DOHH2 (cell line): ENCODE data around the gene TNS1.

ENCODE experiments used
- H3F3A ChIP-seq: fragments of 200-600 bp; sonication (generic), shearing (Covaris generic); 2 replicates; pipeline ENCODE4 v1.6.0; 2016; ENCODE audit warnings: antibody characterized with exemption, mild to moderate bottlenecking; ENCODE audit not compliant: control insufficient read depth, insufficient read depth
- H3K27ac ChIP-seq: fragments of 200-600 bp; sonication (generic); 2 replicates; pipeline ENCODE4 v1.5.1; 2014; ENCODE audit warnings: low read depth, mild to moderate bottlenecking, low read length, moderate library complexity
- H3K27me3 ChIP-seq: fragments of 200-600 bp; sonication (generic); 2 replicates; pipeline ENCODE4 v1.6.1; 2014; ENCODE audit warnings: mild to moderate bottlenecking, low read length, mixed read lengths; ENCODE audit not compliant: control insufficient read depth
- H3K36me3 ChIP-seq: fragments of 200-600 bp; sonication (generic); 2 replicates; pipeline ENCODE4 v1.6.1; 2014; ENCODE audit warnings: mild to moderate bottlenecking, low read length, moderate library complexity, mixed read lengths; ENCODE audit not compliant: control insufficient read depth
- H3K4me1 ChIP-seq: fragments of 200-600 bp; sonication (generic); 2 replicates; pipeline ENCODE4 v1.6.1; 2014; ENCODE audit warnings: mild to moderate bottlenecking, low read length, mixed read lengths; ENCODE audit not compliant: control insufficient read depth
- H3K4me2 ChIP-seq: fragments of 200-600 bp; sonication (generic); 2 replicates; pipeline ENCODE4 v1.6.0; 2014; ENCODE audit warnings: mild to moderate bottlenecking, low read length, moderate library complexity
- H3K4me3 ChIP-seq: fragments of 200-600 bp; sonication (generic); 2 replicates; pipeline ENCODE4 v1.5.1; 2014; ENCODE audit warnings: mild to moderate bottlenecking, low read length, mixed read lengths
- H3K79me2 ChIP-seq: fragments of 200-600 bp; sonication (generic); 2 replicates; pipeline ENCODE4 v1.6.1; 2014; ENCODE audit warnings: mild to moderate bottlenecking, low read length, mixed read lengths; ENCODE audit not compliant: control insufficient read depth
- H3K9me2 ChIP-seq: fragments of 200-600 bp; sonication (generic); replicated peaks from 2 replicates; pipeline ENCODE4 v1.6.1; 2014; ENCODE audit warnings: mild to moderate bottlenecking, low read length, mixed read lengths; ENCODE audit not compliant: control insufficient read depth
- H3K9me3 ChIP-seq: fragments of 200-600 bp; sonication (generic); 2 replicates; pipeline ENCODE4 v1.6.1; 2014; ENCODE audit warnings: antibody characterized with exemption, low read length, mixed read lengths; ENCODE audit not compliant: control insufficient read depth, insufficient read depth
- H4K20me1 ChIP-seq: fragments of 200-600 bp; sonication (generic); 2 replicates; pipeline ENCODE4 v1.6.0; 2014; ENCODE audit warnings: low read depth, mild to moderate bottlenecking, antibody characterized with exemption, low read length, moderate library complexity; ENCODE audit not compliant: control insufficient read depth, insufficient read depth
- EZH2phosphoT487 ChIP-seq: fragments of 200-600 bp; sonication (generic); IDR thresholded peaks from 2 replicates; pipeline ENCODE4 v1.6.1; 2017; ENCODE audit warnings: borderline replicate concordance, mild to moderate bottlenecking, antibody characterized with exemption, low read length, moderate library complexity, mixed read lengths
- TF ChIP-seq, protein P1 (sequence below): fragments of 200-600 bp; sonication (generic); IDR thresholded peaks from one replicate; pipeline ENCODE4 v1.5.1; 2014; ENCODE audit warnings: antibody characterized with exemption, mild to moderate bottlenecking, low read depth, low read length; ENCODE audit not compliant: poor library complexity, severe bottlenecking

Gene TNS1

DNA sequence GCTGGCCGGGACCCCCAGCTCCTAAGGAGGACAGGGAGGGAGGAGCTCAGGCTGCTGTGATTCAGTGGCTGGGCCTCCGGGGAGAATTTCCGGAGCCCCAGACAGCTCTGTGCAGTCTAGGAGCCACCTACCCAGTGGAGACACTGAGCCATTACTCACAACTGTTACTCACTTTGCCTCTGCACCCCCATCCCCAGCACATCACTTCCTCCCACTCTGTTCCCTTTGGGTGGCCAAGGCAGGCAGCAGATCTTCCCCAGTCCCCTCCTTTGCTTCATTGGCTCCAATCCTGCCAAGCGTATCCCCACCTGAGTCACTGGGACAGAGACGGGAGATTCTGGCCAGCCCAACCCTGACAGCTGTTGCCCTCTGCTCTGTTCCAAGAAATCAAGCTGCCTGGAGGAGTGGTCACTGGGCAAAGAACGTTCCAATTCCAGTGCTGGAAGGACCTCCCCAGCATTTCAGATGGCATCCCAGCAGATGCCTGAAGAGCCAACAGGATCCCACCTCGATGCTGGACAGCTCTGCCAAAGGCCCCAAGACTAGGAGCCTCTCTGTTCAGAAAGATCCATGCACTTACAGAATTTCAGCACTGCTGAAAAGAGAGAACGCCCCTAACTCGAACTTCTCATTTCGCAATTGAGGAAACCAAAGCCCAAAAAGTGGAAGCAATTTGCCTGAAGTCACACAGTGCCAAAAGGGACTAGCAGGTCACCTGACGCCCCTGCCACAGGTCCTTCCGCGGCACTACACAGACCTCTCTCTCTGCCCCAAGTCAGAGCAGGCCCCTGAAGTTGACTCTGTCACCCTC, 68.3 kb downstream of the TNS1 start:
- Histone ChIP-seq H3K4me1 (no peaks in the 10 kb centered on the region), H4K20me1 (no peaks in the 10 kb centered on the region), H3K9me2 (no peaks in the 10 kb centered on the region), H3K36me3 (no peaks in the 10 kb centered on the region), H3K27me3 (no peaks in the 10 kb centered on the region), H3K27ac (no peak overlapping the region), H3F3A (no peaks in the 10 kb centered on the region), H3K9me3 (no peaks in the 10 kb centered on the region), H3K4me3 (no peak overlapping the region), H3K79me2 (no peaks in the 10 kb centered on the region), H3K4me2 (no peak overlapping the region)
- TF ChIP-seq, protein P1, sequence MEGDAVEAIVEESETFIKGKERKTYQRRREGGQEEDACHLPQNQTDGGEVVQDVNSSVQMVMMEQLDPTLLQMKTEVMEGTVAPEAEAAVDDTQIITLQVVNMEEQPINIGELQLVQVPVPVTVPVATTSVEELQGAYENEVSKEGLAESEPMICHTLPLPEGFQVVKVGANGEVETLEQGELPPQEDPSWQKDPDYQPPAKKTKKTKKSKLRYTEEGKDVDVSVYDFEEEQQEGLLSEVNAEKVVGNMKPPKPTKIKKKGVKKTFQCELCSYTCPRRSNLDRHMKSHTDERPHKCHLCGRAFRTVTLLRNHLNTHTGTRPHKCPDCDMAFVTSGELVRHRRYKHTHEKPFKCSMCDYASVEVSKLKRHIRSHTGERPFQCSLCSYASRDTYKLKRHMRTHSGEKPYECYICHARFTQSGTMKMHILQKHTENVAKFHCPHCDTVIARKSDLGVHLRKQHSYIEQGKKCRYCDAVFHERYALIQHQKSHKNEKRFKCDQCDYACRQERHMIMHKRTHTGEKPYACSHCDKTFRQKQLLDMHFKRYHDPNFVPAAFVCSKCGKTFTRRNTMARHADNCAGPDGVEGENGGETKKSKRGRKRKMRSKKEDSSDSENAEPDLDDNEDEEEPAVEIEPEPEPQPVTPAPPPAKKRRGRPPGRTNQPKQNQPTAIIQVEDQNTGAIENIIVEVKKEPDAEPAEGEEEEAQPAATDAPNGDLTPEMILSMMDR = no peak
- TF ChIP-seq EZH2phosphoT487 = no peak

DNA sequence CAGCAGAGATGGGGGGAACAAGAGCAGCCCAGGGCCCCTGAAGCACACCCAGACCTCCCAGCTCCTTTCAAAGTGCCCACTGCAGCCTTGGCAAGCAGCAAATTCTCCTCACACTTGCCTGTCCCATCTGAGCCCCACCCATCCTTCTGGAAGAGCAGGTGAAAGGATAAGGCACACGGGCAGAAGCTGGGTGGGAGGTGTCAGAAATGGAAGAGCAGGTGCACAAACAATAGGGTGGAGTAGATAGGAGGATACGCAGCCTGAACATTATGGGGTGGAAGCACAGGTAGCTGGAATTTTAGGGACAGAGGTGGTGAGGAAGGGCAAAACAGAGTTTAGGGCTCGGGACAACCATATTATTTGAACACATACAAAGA, 69.2 kb downstream of the TNS1 start:
- Histone ChIP-seq H3K9me3 (no peaks in the 10 kb centered on the region), H3K4me2 (no peak overlapping the region), H3K4me1 (no peaks in the 10 kb centered on the region), H3K79me2 (no peaks in the 10 kb centered on the region), H4K20me1 (no peaks in the 10 kb centered on the region), H3K4me3 (no peak overlapping the region), H3K27me3 (no peaks in the 10 kb centered on the region), H3K27ac (no peak overlapping the region), H3K36me3 (no peaks in the 10 kb centered on the region), H3K9me2 (no peaks in the 10 kb centered on the region), H3F3A (no peaks in the 10 kb centered on the region)
- TF ChIP-seq EZH2phosphoT487 = no peak
- TF ChIP-seq, protein P1 = no peak

DNA sequence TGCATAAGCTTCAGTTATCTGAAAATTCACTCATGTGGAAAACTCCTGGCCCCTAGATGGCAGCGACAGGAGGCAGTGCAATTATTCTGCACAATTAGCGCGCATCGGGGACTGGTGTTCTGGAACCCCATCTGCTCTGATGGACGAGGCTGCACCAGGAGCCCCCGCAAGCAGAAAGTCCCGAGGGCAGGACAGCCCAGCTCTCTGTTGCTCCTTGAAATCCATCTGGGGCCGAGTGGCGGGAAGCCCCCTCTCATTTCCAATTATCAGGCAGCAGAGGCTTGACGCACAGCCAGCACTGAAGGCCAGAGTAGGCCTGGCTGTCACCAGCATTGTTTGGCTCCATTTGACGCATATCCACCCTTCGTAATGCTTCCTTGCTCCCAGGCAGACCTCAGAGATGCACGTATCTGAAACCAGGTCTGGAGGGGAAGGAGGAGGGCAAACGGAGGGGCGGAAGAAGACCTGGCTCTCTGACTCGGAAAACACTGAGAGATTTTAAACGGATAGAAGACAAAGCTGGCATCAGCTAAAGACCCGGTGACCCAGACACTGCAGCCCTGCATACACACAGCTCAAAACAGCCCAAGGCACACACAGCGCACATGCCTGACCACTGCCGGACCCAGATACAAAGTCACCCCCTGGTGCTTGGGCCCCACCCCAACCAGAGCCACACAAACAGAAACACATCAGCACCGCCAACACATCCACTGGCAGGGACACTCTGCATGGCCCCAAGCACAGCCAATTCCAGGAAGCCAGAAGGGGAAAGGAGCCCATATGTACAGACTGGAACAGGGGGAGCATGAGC, 69.8 kb downstream of the TNS1 start:
- no peak overlapping the region for H3K4me2 ChIP-seq
- H3K27ac ChIP-seq = no peak overlapping the region
- TF ChIP-seq, protein P1 = no peak
- TF ChIP-seq EZH2phosphoT487 = no peak
- no peaks in the 10 kb centered on the region for H3K27me3 ChIP-seq
- no peaks in the 10 kb centered on the region for H3K36me3 ChIP-seq
- no peaks in the 10 kb centered on the region for H4K20me1 ChIP-seq
- H3K79me2 ChIP-seq = no peaks in the 10 kb centered on the region
- H3K9me2 ChIP-seq = no peaks in the 10 kb centered on the region
- no peaks in the 10 kb centered on the region for H3K9me3 ChIP-seq
- H3F3A ChIP-seq = no peaks in the 10 kb centered on the region
- no peak overlapping the region for H3K4me3 ChIP-seq
- no peaks in the 10 kb centered on the region for H3K4me1 ChIP-seq
